ENCODE results near the gene NOD1.
"Not testable (repeated sequence)": the region's sequence is repeated elsewhere in the genome, so short reads cannot be mapped to it uniquely, and the experiment has no call there.

NOD1 gene

DNA sequence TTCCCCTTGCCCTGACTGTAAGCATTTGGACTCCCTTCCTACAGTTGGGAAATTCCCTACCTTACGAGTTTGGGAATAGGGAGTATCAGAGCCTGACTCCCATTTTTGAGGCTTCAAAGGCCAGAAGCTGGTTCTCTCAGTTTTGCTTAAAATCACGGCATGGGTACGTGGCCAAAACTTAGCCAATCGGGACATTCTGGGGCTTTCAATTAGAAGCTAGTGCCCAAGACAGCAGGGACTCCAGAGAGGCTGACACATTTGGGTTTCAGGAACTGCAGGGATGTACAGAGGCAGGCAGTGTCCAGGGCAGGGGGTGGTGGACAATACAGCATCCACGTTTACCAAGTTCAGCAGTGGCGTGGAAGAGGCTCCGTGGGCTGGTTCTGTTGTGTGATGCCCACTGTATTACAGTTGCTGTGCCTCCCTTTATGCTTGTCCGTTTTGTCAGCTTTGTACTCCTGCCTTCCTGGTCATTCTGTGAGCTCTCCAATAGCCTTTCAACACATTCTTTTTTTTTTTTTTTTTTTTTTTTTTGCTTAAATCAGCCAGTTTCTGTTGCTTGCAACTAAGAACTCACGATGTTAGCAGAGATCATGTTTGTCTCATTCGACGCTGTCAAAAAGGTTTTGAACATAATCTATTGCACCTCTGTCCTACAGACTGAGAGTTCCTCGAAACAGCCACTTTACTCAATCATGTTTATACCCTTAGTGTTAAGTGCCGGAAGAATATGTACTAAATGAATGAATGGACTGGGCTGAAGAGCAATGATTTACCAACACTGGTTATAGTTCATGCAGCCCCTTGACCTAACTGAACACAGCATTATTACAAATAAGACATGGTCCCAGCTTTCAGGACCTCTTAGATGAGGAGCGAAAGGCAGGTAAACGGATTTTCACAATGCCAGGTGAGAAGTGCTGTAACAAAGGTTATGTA, 25.0 kb upstream of the NOD1 start:
- DNase-seq: no peak

DNA sequence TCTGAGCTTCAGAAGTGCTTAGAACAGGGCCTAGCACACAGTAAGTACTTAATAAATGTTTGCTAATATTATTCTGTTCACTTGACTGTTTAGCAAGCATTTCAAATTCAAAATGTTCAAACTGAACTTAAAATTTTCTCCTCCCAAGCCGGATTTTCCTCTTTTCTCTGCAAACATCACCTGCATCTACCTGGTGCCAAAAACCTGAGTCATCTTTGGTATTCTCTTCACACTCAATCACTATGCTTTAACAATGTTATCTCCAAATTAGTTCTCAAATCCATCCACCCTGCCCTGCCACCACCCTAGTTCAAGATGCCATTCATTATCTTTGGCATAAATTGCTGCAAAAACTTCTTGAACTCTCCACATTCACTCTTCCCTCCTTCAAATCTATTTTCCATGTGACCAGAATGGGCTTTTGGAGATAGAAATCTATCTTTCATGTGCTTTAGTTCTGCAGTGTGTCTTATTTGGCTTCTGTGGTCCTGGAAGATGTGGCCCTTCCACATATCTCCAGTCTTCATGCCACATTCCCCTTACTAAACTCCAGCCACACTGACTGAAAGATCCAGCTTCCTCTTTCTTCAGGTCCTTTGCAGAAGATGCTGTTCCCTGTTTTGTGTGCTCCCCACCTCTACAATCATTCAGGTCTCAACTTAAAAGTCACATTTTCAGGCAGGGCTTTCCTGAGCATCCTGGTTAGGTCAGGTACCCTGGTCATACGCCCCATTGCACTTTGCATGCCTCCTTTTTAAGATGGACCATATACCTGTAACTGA, 24.1 kb upstream of the NOD1 start:
- no peak for DNase-seq

DNA sequence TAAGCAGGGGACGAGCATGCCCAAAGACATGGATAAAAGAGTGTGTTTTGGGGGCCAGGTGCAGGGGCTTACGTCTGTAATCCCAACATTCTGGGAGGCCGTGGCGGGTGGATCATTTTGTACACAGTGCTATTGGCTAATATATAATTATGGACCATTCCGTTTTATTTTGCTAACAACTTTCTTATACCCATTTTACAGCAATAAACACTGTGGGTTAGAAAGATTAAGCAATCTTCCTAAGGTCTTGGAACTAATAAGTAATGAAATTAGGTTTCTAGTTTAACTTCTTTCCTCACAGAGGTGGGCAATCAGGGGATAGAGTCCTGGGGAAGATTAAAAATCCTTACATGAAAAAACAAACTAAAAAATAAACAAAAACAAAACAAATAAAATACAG, 22.7 kb upstream of the NOD1 start:
- DNase-seq: no peak

DNA sequence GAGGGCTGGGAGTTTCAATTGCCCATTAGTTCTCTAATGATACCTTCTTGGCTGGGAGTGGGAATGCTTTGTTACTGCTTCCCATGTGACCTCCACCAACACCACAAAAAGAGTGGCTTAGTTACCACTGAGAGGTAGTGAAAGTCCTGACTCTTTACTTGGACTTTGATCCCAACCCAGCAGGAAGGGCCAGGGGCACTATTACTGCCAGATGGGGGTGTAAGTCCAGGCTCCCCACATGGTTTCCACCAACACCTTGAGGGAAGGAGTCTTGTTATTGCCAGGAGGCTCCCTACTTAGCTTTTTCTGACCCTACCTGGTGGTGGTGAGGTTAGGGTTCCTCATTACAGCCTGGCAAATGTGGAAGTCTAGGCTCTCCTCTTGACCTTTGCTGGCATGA, 14.6 kb upstream of the NOD1 start:
- no peak for DNase-seq

DNA sequence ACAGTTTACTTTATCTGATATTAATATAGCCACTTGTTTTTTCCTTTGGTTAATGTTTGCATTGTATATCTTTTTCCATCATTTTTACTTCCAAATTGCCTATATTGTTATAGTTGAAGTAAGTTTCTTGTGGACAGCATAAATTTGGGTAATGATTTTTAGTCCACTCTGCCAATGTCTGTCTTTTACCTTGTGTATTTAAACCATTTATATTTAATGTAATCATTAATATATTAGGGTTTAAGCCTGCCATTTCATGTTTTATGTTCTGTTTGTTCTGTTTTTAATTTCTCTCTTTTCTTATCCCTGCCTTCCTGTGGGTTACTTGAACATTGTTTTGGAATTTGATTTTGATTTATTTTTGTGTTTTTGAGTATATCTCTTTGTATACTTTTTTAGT, 12.8 kb upstream of the NOD1 start:
- DNase-seq: no peak

- no peak for DNase-seq
These were observed 8.8 kb upstream of the NOD1 start for GRCh38 chr7:30487371-30487770.

- no peak for DNase-seq
These were observed 7.1 kb upstream of the NOD1 start for GRCh38 chr7:30485667-30486066.

DNA sequence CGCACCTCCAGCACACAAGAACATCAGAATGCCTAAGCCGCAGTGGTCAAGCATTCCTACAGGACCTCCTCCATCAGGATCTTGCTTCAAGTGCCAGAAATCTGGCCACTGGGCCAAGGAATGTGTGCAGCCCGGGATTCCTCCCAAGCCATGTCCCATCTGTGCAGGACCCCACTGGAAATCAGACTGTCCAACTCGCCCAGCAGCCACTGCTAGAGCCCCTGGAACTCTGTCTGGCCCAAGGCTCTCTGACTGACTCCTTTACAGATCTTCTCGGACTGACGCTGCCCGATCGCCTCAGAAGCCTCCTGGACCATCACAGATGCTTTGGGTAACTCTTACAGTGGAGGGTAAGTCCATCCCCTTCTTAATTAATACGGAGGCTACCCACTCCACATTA, 2.8 kb upstream of the NOD1 start:
- not testable (repeated sequence) for DNase-seq

DNA sequence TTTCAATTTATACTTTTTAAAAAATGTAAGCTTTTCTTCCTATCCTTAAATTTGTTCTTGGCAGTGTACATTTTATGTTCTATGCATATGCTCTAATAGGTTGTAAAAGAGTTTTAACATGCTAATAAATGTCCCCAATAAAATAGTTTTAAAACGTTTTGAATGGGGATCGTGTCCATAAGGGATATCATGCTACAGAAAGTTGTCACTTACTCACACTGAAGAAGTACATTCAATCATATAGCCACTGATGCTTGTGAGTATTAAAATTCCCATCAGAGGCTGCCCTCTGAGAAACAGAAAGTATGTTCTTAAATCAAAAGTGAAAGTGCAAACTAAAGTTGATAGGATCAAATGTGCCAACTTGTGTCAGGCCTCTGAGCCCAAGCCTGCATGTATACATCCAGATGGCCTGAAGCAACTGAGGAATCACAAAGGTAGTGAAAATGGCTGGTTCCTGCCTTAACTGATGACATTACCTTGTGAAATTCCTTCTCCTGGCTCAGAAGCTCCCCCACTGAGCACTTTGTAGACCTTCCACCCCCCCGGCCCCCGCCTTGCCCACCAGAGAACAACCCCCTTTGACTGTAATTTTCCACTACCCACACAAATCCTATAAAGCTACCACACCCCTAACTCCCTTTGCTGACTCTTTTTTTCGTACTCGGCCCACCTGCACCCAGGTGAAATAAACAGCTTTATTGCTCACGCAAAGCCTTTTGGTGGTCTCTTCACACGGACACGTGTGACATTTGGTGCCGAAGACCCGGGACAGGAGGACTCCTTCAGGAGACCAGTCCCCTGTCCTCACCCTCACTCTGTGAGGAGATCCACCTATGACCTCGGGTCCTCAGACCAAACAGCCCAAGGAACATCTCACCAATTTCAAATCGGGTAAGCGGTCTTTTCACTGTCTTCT, 877 bp upstream of the NOD1 start:
- DNase-seq: no peak

GRCh38 chr7:30476459-30477145, 2.0 kb downstream of the NOD1 start:
- peak; percentile 26 for DNase-seq

- no peak for DNase-seq
These were observed 3.0 kb downstream of the NOD1 start for GRCh38 chr7:30475580-30475979.

GRCh38 chr7:30474893-30475292, 3.7 kb downstream of the NOD1 start:
- no peak for DNase-seq

DNA sequence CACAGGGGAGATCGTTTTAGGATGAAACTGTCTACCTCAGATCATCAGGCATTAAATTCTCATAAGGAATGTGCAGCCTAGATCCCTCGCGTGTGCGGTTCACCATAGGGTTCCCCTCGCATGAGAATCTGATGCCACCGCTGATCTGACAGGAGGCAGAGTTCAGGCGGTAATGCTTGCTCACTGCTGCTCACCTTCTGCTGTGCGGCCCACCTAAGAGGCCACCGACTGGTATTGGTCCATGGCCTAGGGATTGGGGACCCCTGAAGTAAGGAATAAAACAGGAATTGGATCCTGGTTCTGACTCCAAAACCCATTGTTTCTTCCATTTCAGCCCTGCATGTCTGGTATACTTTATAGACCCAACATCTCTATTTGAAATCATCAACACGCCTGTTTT, 4.1 kb downstream of the NOD1 start:
- DNase-seq: no peak

DNA sequence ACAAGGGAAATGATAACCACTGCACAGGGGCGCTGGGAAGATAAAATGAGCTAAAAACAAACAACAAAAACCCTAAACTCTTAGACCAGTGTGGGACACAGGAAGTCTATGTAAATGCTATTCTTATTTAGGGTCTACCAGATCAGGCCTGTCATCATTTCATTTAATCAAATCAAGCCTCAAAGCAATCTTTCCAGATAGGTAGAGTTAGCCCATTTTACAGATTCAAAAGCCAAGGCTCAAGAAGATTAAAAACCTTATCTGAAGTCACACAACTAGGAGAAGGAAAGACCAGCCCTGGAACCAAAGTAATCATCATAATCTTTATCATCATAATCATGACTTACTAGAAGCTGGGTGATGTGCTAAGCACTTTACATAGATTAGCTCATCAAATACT, 4.7 kb downstream of the NOD1 start:
- DNase-seq: no peak

DNA sequence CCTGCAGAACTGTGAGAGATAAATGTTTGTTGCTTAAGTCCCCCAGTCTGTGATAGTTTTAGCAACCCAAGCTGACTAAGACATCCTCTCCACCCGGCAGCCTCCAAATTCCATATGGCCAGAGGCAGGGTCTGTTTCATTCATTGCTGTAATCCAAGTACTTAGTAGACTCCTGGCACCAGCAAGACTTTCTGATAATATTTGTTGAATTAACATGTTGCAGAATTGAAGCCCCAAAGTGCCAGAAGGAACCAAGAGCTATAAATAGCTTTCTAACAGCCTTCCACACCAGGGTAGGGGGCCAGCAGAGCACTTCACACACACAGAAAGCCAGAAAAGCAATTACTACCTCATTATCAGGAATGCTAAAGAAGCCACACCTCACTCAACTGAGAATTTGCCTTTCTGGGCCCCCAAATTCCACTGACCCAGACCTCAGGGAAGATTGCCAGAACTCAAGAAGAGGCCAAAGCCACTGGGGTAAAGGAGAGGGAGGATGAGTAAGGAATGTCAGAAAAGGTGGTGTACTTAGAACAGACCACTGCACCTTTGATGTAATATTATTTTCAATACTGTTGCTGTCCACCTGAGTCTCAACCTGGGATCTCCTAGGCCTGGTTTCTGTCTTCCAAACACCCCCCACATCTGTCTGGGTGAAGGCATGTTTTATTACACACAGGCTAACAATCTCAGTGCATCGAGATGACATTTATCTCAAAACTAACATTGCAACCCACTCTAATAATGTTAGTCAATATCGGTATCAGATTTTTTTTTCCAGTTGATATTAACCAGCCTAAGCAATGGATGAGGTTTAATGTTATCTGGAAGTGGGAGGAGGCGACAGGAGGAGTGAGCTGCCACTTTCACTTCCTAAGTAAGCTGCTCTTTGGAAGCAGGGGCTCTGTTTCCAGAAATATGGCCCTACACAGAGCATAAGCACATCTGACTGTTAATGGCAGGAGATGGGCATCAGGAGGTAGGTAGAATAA, 5.5 kb downstream of the NOD1 start:
- DNase-seq: no peak

- DNase-seq: no peak
These were observed 6.4 kb downstream of the NOD1 start for GRCh38 chr7:30472081-30472783.

DNA sequence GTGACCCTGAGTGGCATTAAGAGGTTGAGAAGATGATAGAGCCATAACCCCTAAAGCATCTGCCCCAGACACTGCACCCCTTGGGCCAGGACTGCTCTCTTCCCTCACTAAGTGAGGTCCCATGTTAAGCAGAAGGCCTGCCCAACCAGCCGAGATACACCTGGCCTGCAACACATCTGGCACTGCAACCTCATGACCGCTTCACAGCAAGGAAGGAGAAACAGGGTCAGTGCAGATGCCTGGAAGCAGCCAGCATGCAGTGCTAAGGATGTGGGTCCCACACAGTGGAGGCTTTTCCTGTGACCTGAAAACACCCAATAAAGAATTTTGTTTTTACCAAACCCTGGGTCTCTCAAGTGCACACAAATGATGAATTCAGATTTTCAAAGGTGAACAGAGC, 7.4 kb downstream of the NOD1 start:
- no peak for DNase-seq

DNA sequence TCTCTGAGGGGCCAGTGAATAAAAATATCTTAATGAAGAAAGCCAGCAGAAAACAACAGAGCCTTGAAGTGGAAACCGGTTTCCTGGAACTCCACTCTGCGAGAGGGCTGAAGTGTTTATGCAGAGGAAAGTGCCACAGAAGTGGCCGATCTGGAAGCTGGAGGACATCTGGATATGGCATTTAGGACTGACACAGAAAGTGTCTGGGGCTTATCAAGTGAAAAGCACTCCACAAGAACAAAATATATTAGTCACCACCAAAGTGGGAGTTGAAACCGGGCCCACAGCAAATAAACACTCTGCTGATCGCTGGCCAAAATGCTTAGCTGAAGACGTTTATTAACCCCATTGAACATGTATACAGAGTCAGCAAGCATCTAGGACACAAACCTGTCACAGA, 7.8 kb downstream of the NOD1 start:
- peak; percentile 74 for DNase-seq

- DNase-seq: no peak
These were observed 8.3 kb downstream of the NOD1 start for GRCh38 chr7:30470163-30470770.

GRCh38 chr7:30469303-30469702, 9.3 kb downstream of the NOD1 start:
- DNase-seq: no peak

Data from NCI-H187 treated with DMSO at 0.1 percent for 48 hours (cell line).